GM23338 (cell line): ENCODE data around the gene MMS19. TPM values are rescaled to one million over a fixed set of nuclear protein-coding genes. Genes with fewer than 3 reads are reported as not detected.

Source experiments
- ATAC-seq: fragments of 200-7000 bp; cut with Tn5 transposase; 3 replicates; pipeline ENCODE4 v1.9.1; 2020
- DNase-seq: peaks from one replicate; pipeline ENCODE4 v3.0.0-alpha.2; 2015; ENCODE audit warnings: low spot score
- H2AFZ ChIP-seq: fragments of 200-600 bp; sonication (generic); 2 replicates; pipeline ENCODE4 v1.8.0; 2016; ENCODE audit warnings: antibody characterized with exemption, mild to moderate bottlenecking, moderate library complexity
- H3F3A ChIP-seq: fragments of 200-600 bp; sonication (generic); replicated peaks from 2 replicates; pipeline ENCODE4 v1.8.0; 2017; ENCODE audit warnings: antibody characterized with exemption, mixed run types, low read depth
- H3K27ac ChIP-seq: fragments of 200-600 bp; sonication (generic); 2 replicates; pipeline ENCODE4 v1.6.1; 2016; ENCODE audit warnings: low read depth
- H3K27me3 ChIP-seq: fragments of 200-600 bp; sonication (generic); 2 replicates; pipeline ENCODE4 v1.8.0; 2016; ENCODE audit warnings: mild to moderate bottlenecking, mixed run types, moderate library complexity; ENCODE audit not compliant: insufficient read depth
- H3K36me3 ChIP-seq: fragments of 200-600 bp; sonication (generic); 2 replicates; pipeline ENCODE4 v1.8.0; 2016; ENCODE audit warnings: mild to moderate bottlenecking; ENCODE audit not compliant: insufficient read depth
- H3K4me1 ChIP-seq: fragments of 200-600 bp; sonication (generic); 2 replicates; pipeline ENCODE4 v1.8.0; 2016; ENCODE audit warnings: mild to moderate bottlenecking, moderate library complexity; ENCODE audit not compliant: insufficient read depth
- H3K4me2 ChIP-seq: fragments of 200-600 bp; sonication (generic); 2 replicates; pipeline ENCODE4 v1.7.1; 2017; ENCODE audit warnings: mixed run types
- H3K4me3 ChIP-seq: fragments of 200-600 bp; sonication (generic); 2 replicates; pipeline ENCODE4 v1.6.1; 2016; ENCODE audit warnings: mixed run types
- H3K79me2 ChIP-seq: fragments of 200-600 bp; sonication (generic); replicated peaks from 2 replicates; pipeline ENCODE4 v1.8.0; 2017; ENCODE audit warnings: mild to moderate bottlenecking; ENCODE audit not compliant: insufficient read depth
- H3K9me2 ChIP-seq: fragments of 200-600 bp; sonication (generic); 2 replicates; pipeline ENCODE4 v1.8.0; 2017; ENCODE audit not compliant: insufficient read depth
- H4K20me1 ChIP-seq: fragments of 200-600 bp; sonication (generic); replicated peaks from 2 replicates; pipeline ENCODE4 v1.8.0; 2017; ENCODE audit warnings: mild to moderate bottlenecking; ENCODE audit not compliant: insufficient read depth
- H3K27ac Mint-ChIP-seq: 2 replicates; pipeline ENCODE4 v1.8.0; 2020; ENCODE audit warnings: inconsistent platforms, mild to moderate bottlenecking, moderate library complexity, mixed read lengths
- H3K27me3 Mint-ChIP-seq: 3 replicates; pipeline ENCODE4 v1.8.0; 2022; ENCODE audit warnings: low read depth, mild to moderate bottlenecking, moderate library complexity, mixed read lengths, inconsistent platforms; ENCODE audit not compliant: insufficient read depth, poor library complexity
- H3K36me3 Mint-ChIP-seq: 3 replicates; pipeline ENCODE4 v1.8.0; 2021; ENCODE audit warnings: low read depth, mild to moderate bottlenecking, inconsistent platforms, moderate library complexity, mixed read lengths
- H3K4me1 Mint-ChIP-seq: 3 replicates; pipeline ENCODE4 v1.8.0; 2020; ENCODE audit warnings: mild to moderate bottlenecking, inconsistent platforms, mixed read lengths
- H3K4me3 Mint-ChIP-seq: 3 replicates; pipeline ENCODE4 v1.8.0; 2021; ENCODE audit warnings: moderate library complexity, mild to moderate bottlenecking, inconsistent platforms, mixed read lengths
- H3K9me3 Mint-ChIP-seq: 3 replicates; pipeline ENCODE4 v1.8.0; 2020; ENCODE audit warnings: moderate library complexity, mild to moderate bottlenecking, inconsistent platforms, mixed read lengths
- EZH2phosphoT487 ChIP-seq: fragments of 200-600 bp; sonication (generic); IDR thresholded peaks from one replicate; pipeline ENCODE4 v1.8.1; 2018; ENCODE audit warnings: antibody characterized with exemption; ENCODE audit not compliant: unreplicated experiment
- POLR2AphosphoS5 ChIP-seq: IDR thresholded peaks from 2 replicates; pipeline ENCODE4 v1.6.1; 2016; ENCODE audit warnings: antibody characterized with exemption, low read depth
- STAT1 ChIP-seq: IDR thresholded peaks from one replicate; pipeline ENCODE4 v1.6.1; 2016; ENCODE audit warnings: antibody characterized with exemption; ENCODE audit not compliant: unreplicated experiment
- polyA plus RNA-seq: library from polyadenylated mRNA; unstranded; fragments of >200 nt; fragmentation: Nextera tagmentation; extraction: Ambion mirVana; gene quantifications from 2 replicates; pipeline ENCODE4 v1.2.1, GENCODE V29; 2016
- total RNA-seq: library from RNA; depleted of rRNA; stranded (reverse); fragments of >200 nt; shearing (Covaris generic); gene quantifications from 2 replicates; pipeline ENCODE4 v1.2.3, GENCODE V29; 2014
- TF ChIP-seq, protein P1 (sequence below): fragments of 250-450 bp; sonication (Bioruptor Pico); IDR thresholded peaks from 2 replicates; pipeline ENCODE4 v1.5.0; 2020; ENCODE audit warnings: mild to moderate bottlenecking, moderate library complexity
- TF ChIP-seq, protein P2 (sequence below), 2 experiments: fragments of 200-600 bp in 1 of 2; sonication (generic) in 1 of 2; conservative IDR thresholded peaks; 2 replicates each; pipeline versions ENCODE4 v1.5.1 to v1.6.1; 2016 to 2017; ENCODE audit warnings: antibody characterized with exemption in 2 of 2, low read depth in 2 of 2, mild to moderate bottlenecking in 2 of 2, moderate library complexity in 1 of 2

Gene MMS19
- total and polyA plus RNA-seq, 2 experiments from 2014 or later = 81.5 to 252 TPM

DNA sequence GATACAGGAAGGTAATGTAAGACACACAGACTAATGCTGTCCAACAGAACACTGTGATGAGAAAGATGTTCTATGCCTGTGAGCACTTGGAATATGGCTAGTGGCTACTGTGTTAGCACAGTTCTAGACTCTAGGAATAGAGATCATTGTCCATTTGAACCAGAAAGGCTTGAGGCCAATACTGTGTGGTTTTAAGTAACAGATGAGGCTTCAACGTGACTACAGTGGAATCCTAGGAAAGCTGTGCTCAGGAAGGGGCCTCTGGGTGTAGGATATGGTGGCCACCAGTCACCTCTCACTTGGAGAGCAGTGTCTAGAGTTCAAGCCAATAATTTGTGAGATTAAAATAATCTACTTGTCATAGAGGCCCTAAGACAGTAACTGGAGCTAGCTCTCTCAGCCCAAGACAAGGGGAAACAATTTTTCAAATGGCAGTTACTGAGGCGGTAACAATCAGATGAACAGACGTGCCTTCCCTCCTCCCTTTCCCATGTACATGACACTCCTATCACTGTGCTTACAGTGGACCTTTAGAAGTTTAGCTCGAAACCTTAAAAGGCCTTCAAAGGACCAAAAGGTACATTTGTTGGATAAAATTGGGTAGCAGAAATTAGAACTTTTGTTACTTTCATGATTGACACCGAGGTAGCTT, 42.1 kb downstream of the MMS19 start (continued):
- TF ChIP-seq, protein P1, sequence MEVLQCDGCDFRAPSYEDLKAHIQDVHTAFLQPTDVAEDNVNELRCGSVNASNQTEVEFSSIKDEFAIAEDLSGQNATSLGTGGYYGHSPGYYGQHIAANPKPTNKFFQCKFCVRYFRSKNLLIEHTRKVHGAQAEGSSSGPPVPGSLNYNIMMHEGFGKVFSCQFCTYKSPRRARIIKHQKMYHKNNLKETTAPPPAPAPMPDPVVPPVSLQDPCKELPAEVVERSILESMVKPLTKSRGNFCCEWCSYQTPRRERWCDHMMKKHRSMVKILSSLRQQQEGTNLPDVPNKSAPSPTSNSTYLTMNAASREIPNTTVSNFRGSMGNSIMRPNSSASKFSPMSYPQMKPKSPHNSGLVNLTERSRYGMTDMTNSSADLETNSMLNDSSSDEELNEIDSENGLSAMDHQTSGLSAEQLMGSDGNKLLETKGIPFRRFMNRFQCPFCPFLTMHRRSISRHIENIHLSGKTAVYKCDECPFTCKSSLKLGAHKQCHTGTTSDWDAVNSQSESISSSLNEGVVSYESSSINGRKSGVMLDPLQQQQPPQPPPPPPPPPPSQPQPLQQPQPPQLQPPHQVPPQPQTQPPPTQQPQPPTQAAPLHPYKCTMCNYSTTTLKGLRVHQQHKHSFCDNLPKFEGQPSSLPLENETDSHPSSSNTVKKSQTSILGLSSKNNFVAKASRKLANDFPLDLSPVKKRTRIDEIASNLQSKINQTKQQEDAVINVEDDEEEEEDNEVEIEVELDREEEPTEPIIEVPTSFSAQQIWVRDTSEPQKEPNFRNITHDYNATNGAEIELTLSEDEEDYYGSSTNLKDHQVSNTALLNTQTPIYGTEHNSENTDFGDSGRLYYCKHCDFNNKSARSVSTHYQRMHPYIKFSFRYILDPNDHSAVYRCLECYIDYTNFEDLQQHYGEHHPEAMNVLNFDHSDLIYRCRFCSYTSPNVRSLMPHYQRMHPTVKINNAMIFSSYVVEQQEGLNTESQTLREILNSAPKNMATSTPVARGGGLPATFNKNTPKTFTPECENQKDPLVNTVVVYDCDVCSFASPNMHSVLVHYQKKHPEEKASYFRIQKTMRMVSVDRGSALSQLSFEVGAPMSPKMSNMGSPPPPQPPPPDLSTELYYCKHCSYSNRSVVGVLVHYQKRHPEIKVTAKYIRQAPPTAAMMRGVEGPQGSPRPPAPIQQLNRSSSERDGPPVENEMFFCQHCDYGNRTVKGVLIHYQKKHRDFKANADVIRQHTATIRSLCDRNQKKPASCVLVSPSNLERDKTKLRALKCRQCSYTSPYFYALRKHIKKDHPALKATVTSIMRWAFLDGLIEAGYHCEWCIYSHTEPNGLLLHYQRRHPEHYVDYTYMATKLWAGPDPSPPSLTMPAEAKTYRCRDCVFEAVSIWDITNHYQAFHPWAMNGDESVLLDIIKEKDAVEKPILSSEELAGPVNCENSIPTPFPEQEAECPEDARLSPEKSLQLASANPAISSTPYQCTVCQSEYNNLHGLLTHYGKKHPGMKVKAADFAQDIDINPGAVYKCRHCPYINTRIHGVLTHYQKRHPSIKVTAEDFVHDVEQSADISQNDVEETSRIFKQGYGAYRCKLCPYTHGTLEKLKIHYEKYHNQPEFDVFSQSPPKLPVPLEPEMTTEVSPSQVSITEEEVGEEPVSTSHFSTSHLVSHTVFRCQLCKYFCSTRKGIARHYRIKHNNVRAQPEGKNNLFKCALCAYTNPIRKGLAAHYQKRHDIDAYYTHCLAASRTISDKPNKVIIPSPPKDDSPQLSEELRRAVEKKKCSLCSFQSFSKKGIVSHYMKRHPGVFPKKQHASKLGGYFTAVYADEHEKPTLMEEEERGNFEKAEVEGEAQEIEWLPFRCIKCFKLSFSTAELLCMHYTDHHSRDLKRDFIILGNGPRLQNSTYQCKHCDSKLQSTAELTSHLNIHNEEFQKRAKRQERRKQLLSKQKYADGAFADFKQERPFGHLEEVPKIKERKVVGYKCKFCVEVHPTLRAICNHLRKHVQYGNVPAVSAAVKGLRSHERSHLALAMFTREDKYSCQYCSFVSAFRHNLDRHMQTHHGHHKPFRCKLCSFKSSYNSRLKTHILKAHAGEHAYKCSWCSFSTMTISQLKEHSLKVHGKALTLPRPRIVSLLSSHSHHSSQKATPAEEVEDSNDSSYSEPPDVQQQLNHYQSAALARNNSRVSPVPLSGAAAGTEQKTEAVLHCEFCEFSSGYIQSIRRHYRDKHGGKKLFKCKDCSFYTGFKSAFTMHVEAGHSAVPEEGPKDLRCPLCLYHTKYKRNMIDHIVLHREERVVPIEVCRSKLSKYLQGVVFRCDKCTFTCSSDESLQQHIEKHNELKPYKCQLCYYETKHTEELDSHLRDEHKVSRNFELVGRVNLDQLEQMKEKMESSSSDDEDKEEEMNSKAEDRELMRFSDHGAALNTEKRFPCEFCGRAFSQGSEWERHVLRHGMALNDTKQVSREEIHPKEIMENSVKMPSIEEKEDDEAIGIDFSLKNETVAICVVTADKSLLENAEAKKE (CRISPR knock-in tag) = no peak
- TF ChIP-seq POLR2AphosphoS5 (no peak), STAT1 (no peak)

DNA sequence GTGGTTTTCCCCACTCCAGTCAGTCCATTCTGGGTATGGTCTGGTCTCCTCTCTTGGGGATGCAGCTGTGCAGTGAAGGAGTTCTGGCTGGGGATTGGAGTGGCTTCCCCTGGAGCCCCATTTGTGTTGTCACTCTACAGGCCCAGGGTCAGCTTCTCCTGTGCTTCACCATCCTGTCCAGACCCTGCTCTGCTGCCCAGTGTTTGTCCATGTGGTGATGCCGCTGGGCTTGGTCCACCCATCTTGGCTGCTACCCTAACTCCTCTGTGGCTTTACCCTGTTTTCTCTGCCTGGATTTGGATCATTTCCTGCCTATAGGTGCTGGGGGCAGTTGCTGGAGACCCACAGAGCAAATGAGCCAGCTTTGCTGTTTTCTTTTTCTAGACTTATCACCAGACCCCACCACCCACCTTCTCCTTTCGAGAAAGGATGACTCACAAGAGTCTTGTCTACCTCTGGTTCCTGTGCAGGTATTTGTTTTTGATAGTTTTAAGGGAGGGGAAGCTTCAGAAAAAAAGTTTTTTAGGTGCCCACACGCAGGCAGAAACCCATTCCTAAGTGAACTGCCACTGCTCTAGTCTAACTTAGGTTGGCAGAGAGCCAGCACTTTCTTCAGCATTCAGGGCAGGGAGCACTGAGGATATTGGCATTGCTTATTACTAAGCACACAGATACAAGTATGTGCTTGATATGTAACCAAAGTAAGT, 43.7 kb downstream of the MMS19 start:
- Histone ChIP-seq H3F3A (0 out of 2 replicates have a peak, but pooled peaks cover 17% of the 10 kb centered on the region), H3K4me1 (no peaks in the 10 kb centered on the region), H3K79me2 (peaks cover 25% of the 10 kb centered on the region), H3K4me2 (no peak overlapping the region), H4K20me1 (peaks cover 22% of the 10 kb centered on the region), H3K9me2 (no peaks in the 10 kb centered on the region), H3K27ac (no peak overlapping the region), H3K27me3 (no peaks in the 10 kb centered on the region), H2AFZ (no peak overlapping the region), H3K36me3 (peaks cover 34% of the 10 kb centered on the region), H3K4me3 (no peak overlapping the region)
- H3K27ac Mint-ChIP-seq = no peak overlapping the region
- no peaks in the 10 kb centered on the region for H3K4me1 Mint-ChIP-seq
- peaks cover 72% of the 10 kb centered on the region for H3K36me3 Mint-ChIP-seq
- DNase-seq (no peak), ATAC-seq (no peak)
- peaks cover 15% of the 10 kb centered on the region for H3K27me3 Mint-ChIP-seq
- H3K9me3 Mint-ChIP-seq = no peaks in the 10 kb centered on the region
- no peak overlapping the region for H3K4me3 Mint-ChIP-seq
- TF ChIP-seq STAT1 (no peak), POLR2AphosphoS5 (no peak), EZH2phosphoT487 (no peak)
- TF ChIP-seq, protein P1 (CRISPR knock-in tag) = no peak
- TF ChIP-seq, protein P2, sequence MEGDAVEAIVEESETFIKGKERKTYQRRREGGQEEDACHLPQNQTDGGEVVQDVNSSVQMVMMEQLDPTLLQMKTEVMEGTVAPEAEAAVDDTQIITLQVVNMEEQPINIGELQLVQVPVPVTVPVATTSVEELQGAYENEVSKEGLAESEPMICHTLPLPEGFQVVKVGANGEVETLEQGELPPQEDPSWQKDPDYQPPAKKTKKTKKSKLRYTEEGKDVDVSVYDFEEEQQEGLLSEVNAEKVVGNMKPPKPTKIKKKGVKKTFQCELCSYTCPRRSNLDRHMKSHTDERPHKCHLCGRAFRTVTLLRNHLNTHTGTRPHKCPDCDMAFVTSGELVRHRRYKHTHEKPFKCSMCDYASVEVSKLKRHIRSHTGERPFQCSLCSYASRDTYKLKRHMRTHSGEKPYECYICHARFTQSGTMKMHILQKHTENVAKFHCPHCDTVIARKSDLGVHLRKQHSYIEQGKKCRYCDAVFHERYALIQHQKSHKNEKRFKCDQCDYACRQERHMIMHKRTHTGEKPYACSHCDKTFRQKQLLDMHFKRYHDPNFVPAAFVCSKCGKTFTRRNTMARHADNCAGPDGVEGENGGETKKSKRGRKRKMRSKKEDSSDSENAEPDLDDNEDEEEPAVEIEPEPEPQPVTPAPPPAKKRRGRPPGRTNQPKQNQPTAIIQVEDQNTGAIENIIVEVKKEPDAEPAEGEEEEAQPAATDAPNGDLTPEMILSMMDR (conservative IDR thresholded peaks at IDR 0.05; ENCODE audit: low read depth in 2 of 2) = no peak
